ENCODE data around the gene PUM2. TPM values are rescaled to one million over a fixed set of nuclear protein-coding genes. Genes with fewer than 3 reads are reported as not detected.
"Not testable (repeated sequence)": the region's sequence is repeated elsewhere in the genome, so short reads cannot be mapped to it uniquely, and the experiment has no call there.

Gene PUM2
- total RNA-seq, 1 experiment from 2014 or later, result 85.6 TPM

GRCh38 chr2:20369366-20369765 is 18.7 kb upstream of the PUM2 start:
- DNase-seq (ENCODE audit: low read depth, low spot score), result no peak
- BruUV-seq (replicated peaks), result no TSS peak
- POLR2A ChIA-PET, result no interaction called here
- no peak for ATAC-seq
- in situ Hi-C loops (cut with HindIII; ENCODE audit: low pct_unique_long_range_greater_than_20kb, low sequenced_read_pairs), result no loop called here
- Histone ChIP-seq H3K9me3 (ENCODE audit: control insufficient read depth, insufficient read depth, low read depth, low read length) (no peaks in the 10 kb centered on the region), H3K27me3 (ENCODE audit: control insufficient read depth, insufficient read depth, low read length) (no peaks in the 10 kb centered on the region), H3K4me3 (ENCODE audit: low read depth in 2 of 2, low read length in 2 of 2) (no peak overlapping the region), H3K36me3 (ENCODE audit: control insufficient read depth, insufficient read depth, low read length) (no peaks in the 10 kb centered on the region), H3K4me1 (ENCODE audit: control insufficient read depth, insufficient read depth, low read length) (no peaks in the 10 kb centered on the region), H3K27ac (ENCODE audit: low read length) (no peak overlapping the region)
- intact Hi-C loops (cut with micrococcal nuclease; ENCODE audit: unreplicated experiment), result no loop called here
- CTCF ChIA-PET, result no interaction called here
- no peak for TF ChIP-seq REST (IDR thresholded peaks at IDR 0.05; ENCODE audit: insufficient read depth in 1 of 2, low read depth in 2 of 2, low read length in 1 of 2)

- Histone ChIP-seq H3K27me3 (ENCODE audit: control insufficient read depth, insufficient read depth, low read length) (no peaks in the 10 kb centered on the region), H3K9me3 (ENCODE audit: control insufficient read depth, insufficient read depth, low read depth, low read length) (no peaks in the 10 kb centered on the region), H3K36me3 (ENCODE audit: control insufficient read depth, insufficient read depth, low read length) (no peaks in the 10 kb centered on the region), H3K4me3 (ENCODE audit: low read depth in 2 of 2, low read length in 2 of 2) (no peak overlapping the region), H3K27ac (ENCODE audit: low read length) (no peak overlapping the region), H3K4me1 (ENCODE audit: control insufficient read depth, insufficient read depth, low read length) (no peaks in the 10 kb centered on the region)
- BruUV-seq (replicated peaks), result no TSS peak
- ATAC-seq (no peak), DNase-seq (ENCODE audit: low read depth, low spot score) (no peak)
- TF ChIP-seq REST (IDR thresholded peaks at IDR 0.05; ENCODE audit: insufficient read depth in 1 of 2, low read depth in 2 of 2, low read length in 1 of 2), result no peak
- TF ChIP-seq POLR2AphosphoS5 (IDR thresholded peaks at IDR 0.05; ENCODE audit: low read depth, low read length), result no peak
- TF ChIP-seq TCF7L2 (IDR thresholded peaks at IDR 0.05; ENCODE audit: low read depth, low read length), result no peak
- no peak for TF ChIP-seq SIN3A (IDR thresholded peaks at IDR 0.05; ENCODE audit: borderline replicate concordance, insufficient read depth, low read depth, low read length)
- TF ChIP-seq CTCF (IDR thresholded peaks at IDR 0.05), result no peak
- intact Hi-C loops (cut with micrococcal nuclease; ENCODE audit: unreplicated experiment), result no loop called here
- POLR2A ChIA-PET, result interaction anchor here (0.5 kb wide), 1 partner anchor 73 kb away, joined by 3 read pairs; no protein-coding TSS in a partner anchor
- in situ Hi-C loops (cut with HindIII; ENCODE audit: low pct_unique_long_range_greater_than_20kb, low sequenced_read_pairs), result no loop called here
- CTCF ChIA-PET, result no interaction called here
These were observed 18.1 kb upstream of the PUM2 start for GRCh38 chr2:20368706-20369105.

- H3K27ac ChIP-seq (ENCODE audit: low read length); H3K9me3 ChIP-seq (ENCODE audit: control insufficient read depth, insufficient read depth, low read depth, low read length); intact Hi-C loops (cut with micrococcal nuclease; ENCODE audit: unreplicated experiment); H3K4me3 ChIP-seq (ENCODE audit: low read depth in 2 of 2, low read length in 2 of 2); CTCF ChIA-PET; BruUV-seq (replicated peaks); in situ Hi-C loops (cut with HindIII; ENCODE audit: low pct_unique_long_range_greater_than_20kb, low sequenced_read_pairs); ATAC-seq; DNase-seq (ENCODE audit: low read depth, low spot score); H3K4me1 ChIP-seq (ENCODE audit: control insufficient read depth, insufficient read depth, low read length); H3K36me3 ChIP-seq (ENCODE audit: control insufficient read depth, insufficient read depth, low read length); H3K27me3 ChIP-seq (ENCODE audit: control insufficient read depth, insufficient read depth, low read length): not testable (repeated sequence)
- POLR2A ChIA-PET, result interaction anchor here (0.5 kb wide), 1 partner anchor 74 kb away, joined by 3 read pairs; no protein-coding TSS in a partner anchor
These were observed 17.3 kb upstream of the PUM2 start for GRCh38 chr2:20367929-20368328.
